Gastrocnemius medialis (tissue), 4 donors: ENCODE results near the gene SMYD2. TPM values are rescaled to one million over a fixed set of nuclear protein-coding genes. Genes with fewer than 3 reads are reported as not detected.

Experiments
- ATAC-seq, 2 donors: fragments of 150-250 bp; one replicate each; pipeline ENCODE4 v1.9.1; 2016
- DNase-seq, 2 donors: peaks; one replicate each; pipeline ENCODE4 v3.0.0-alpha.2; 2019
- H3K27ac ChIP-seq, 4 donors: fragments of 200-600 bp; sonication (generic); 1 replicate in 1 of 4; 2 replicates in 3 of 4; pipeline ENCODE4 v1.5.1; 2016 to 2018; ENCODE audit warnings: mild to moderate bottlenecking in 2 of 4, moderate library complexity in 1 of 4
- H3K27me3 ChIP-seq, 3 donors: fragments of 200-600 bp; sonication (generic) in 2 of 3; 1 replicate in 1 of 3; 2 replicates in 2 of 3; pipeline versions ENCODE4 v1.5.1 to v1.6.0; 2016 to 2019; ENCODE audit warnings: mild to moderate bottlenecking in 1 of 3, moderate library complexity in 1 of 3
- H3K36me3 ChIP-seq, 2 donors: fragments of 200-600 bp; sonication (generic) in 1 of 2; one replicate each; pipeline ENCODE4 v1.5.1; 2017 to 2018
- H3K4me1 ChIP-seq, 2 donors: fragments of 200-600 bp; sonication (generic) in 1 of 2; one replicate each; pipeline ENCODE4 v1.5.1; 2016 to 2017; ENCODE audit warnings: mild to moderate bottlenecking in 2 of 2
- H3K4me3 ChIP-seq, 4 donors: fragments of 200-600 bp; sonication (generic) in 3 of 4; 1 replicate in 1 of 4; 2 replicates in 3 of 4; pipeline ENCODE4 v1.5.1; 2016 to 2019; ENCODE audit warnings: mild to moderate bottlenecking in 2 of 4
- H3K9me3 ChIP-seq, 3 donors: fragments of 200-600 bp; sonication (generic) in 2 of 3; 1 replicate in 1 of 3; 2 replicates in 2 of 3; pipeline ENCODE4 v1.5.1; 2016 to 2019
- CTCF ChIP-seq, 5 experiments: fragments of 450-650 bp in 3 of 5; fragments of 200-600 bp in 2 of 5; sonication (generic) in 2 of 5; IDR thresholded peaks in 4 of 5; conservative IDR thresholded peaks in 1 of 5; 1 replicate in 4 of 5; 2 replicates in 1 of 5; pipeline ENCODE4 v1.5.1; 2016 to 2019; ENCODE audit warnings: antibody characterized with exemption in 5 of 5, mild to moderate bottlenecking in 3 of 5, moderate library complexity in 3 of 5
- POLR2A ChIP-seq, 2 donors: fragments of 450-650 bp; IDR thresholded peaks; one replicate each; pipeline ENCODE4 v1.6.1; 2017; ENCODE audit warnings: antibody characterized with exemption in 2 of 2, mild to moderate bottlenecking in 2 of 2, moderate library complexity in 2 of 2
- in situ Hi-C, 4 donors: fragments of 200-750 bp; cut with MboI; loops; one replicate each; pipeline versions ENCODE4 v1.15.0 to v1.8.0; 2017; ENCODE audit warnings: low sequenced_read_pairs in 4 of 4
- intact Hi-C: fragments of 100-400 bp; cut with DNase I; formaldehyde crosslinking; loops from one replicate; pipeline ENCODE4 v1.15.1; 2023; ENCODE audit warnings: low total_unique reads
- total RNA-seq, 4 donors: library from RNA; depleted of rRNA; stranded (reverse); fragments of >200 nt; gene quantifications; one replicate each; pipeline versions ENCODE4 v1.1.0 to v1.2.3, GENCODE V29; 2016

SMYD2 gene
- total RNA-seq, 4 donors from 2014 or later = 57.2 to 112 (median 80.4) TPM

- intact Hi-C loops = no loop called here
- Histone ChIP-seq H3K36me3 (no peaks in the 10 kb centered on the region), H3K27ac (peak overlapping the region in 2 of 4 donors; percentile 10 to 50), H3K9me3 (no peaks in the 10 kb centered on the region), H3K27me3 (no peaks in the 10 kb centered on the region), H3K4me3 (no peak overlapping the region), H3K4me1 (peaks cover 21 to 26% of the 10 kb centered on the region in 2 donors)
- ATAC-seq (no peak), DNase-seq (no peak)
- TF ChIP-seq POLR2A (IDR thresholded peaks at IDR 0.05) = no peak
- TF ChIP-seq CTCF (IDR thresholded peaks at IDR 0.05 in 4 of 5, conservative IDR thresholded peaks at IDR 0.05 in 1 of 5) = no peak
- in situ Hi-C loops = loop anchor here in 2 of 4 donors (10.0 kb wide), 1 partner anchor 248 kb away; no protein-coding TSS in a partner anchor
These were observed 56.1 kb downstream of the SMYD2 start for GRCh38 chr1:214337015-214337414.

GRCh38 chr1:214337511-214337910 is 56.6 kb downstream of the SMYD2 start:
- H3K36me3 ChIP-seq = no peaks in the 10 kb centered on the region
- in situ Hi-C loops = loop anchor here in 2 of 4 donors (10.0 kb wide), 1 partner anchor 247 kb away; no protein-coding TSS in a partner anchor
- no peaks in the 10 kb centered on the region for H3K9me3 ChIP-seq
- peaks cover 21 to 31% of the 10 kb centered on the region in 2 donors for H3K4me1 ChIP-seq
- ATAC-seq = no peak
- TF ChIP-seq CTCF (IDR thresholded peaks at IDR 0.05 in 4 of 5, conservative IDR thresholded peaks at IDR 0.05 in 1 of 5) (no peak), POLR2A (IDR thresholded peaks at IDR 0.05) (no peak)
- intact Hi-C loops = no loop called here
- DNase-seq = no peak
- peak overlapping the region in 3 of 4 donors; percentile 10 to 54 (median 50) for H3K27ac ChIP-seq
- H3K4me3 ChIP-seq = no peak overlapping the region
- no peaks in the 10 kb centered on the region for H3K27me3 ChIP-seq

- ATAC-seq (peak; percentile 66 to 70), DNase-seq (no peak)
- TF ChIP-seq POLR2A (IDR thresholded peaks at IDR 0.05) = no peak
- TF ChIP-seq CTCF (IDR thresholded peaks at IDR 0.05 in 4 of 5, conservative IDR thresholded peaks at IDR 0.05 in 1 of 5) = no peak
- in situ Hi-C loops = loop anchor here in 2 of 4 donors (10.0 kb wide), 1 partner anchor 247 kb away; no protein-coding TSS in a partner anchor
- Histone ChIP-seq H3K27me3 (no peaks in the 10 kb centered on the region), H3K4me3 (no peak overlapping the region), H3K27ac (peak overlapping the region; percentile 24 to 54 (median 42)), H3K36me3 (no peaks in the 10 kb centered on the region), H3K4me1 (peaks cover 15 to 29% of the 10 kb centered on the region in 2 donors), H3K9me3 (no peaks in the 10 kb centered on the region)
- intact Hi-C loops = no loop called here
These were observed 57.3 kb downstream of the SMYD2 start for GRCh38 chr1:214338212-214338611.

- Histone ChIP-seq H3K27me3 (no peaks in the 10 kb centered on the region), H3K27ac (peak overlapping the region in 2 of 4 donors; percentile 14 to 28), H3K9me3 (no peaks in the 10 kb centered on the region), H3K4me1 (peaks cover 15 to 28% of the 10 kb centered on the region in 2 donors), H3K36me3 (peaks cover 0 to 7% of the 10 kb centered on the region in 2 donors), H3K4me3 (no peak overlapping the region)
- intact Hi-C loops (no loop called here), in situ Hi-C loops (no loop called here)
- no peak for DNase-seq
- TF ChIP-seq CTCF (IDR thresholded peaks at IDR 0.05 in 4 of 5, conservative IDR thresholded peaks at IDR 0.05 in 1 of 5) = no peak
- TF ChIP-seq POLR2A (IDR thresholded peaks at IDR 0.05) = no peak
- ATAC-seq = no peak
These were observed 60.5 kb downstream of the SMYD2 start for GRCh38 chr1:214341459-214341858.

- TF ChIP-seq POLR2A (IDR thresholded peaks at IDR 0.05) = no peak
- no peak for TF ChIP-seq CTCF (IDR thresholded peaks at IDR 0.05 in 4 of 5, conservative IDR thresholded peaks at IDR 0.05 in 1 of 5)
- Histone ChIP-seq H3K36me3 (peaks cover 0 to 7% of the 10 kb centered on the region in 2 donors), H3K4me3 (no peak overlapping the region), H3K4me1 (peaks cover 15 to 28% of the 10 kb centered on the region in 2 donors), H3K27me3 (no peaks in the 10 kb centered on the region), H3K9me3 (no peaks in the 10 kb centered on the region), H3K27ac (peak overlapping the region in 1 of 4 donors; percentile 28)
- intact Hi-C loops (no loop called here), in situ Hi-C loops (no loop called here)
- DNase-seq (no peak), ATAC-seq (no peak)
These were observed 61.0 kb downstream of the SMYD2 start for GRCh38 chr1:214341932-214342331.
